Stimulated activated CD8-positive, alpha-beta memory T cell treated with anti-CD3 and anti-CD28 coated beads, Interleukin-7, amount 100 ng/mL, for 4 hours (primary cell): ENCODE measurements around the gene TTC7B.
"Not testable (repeated sequence)": the region's sequence is repeated elsewhere in the genome, so short reads cannot be mapped to it uniquely, and the experiment has no call there.

Source experiments
- DNase-seq, 2 donors: peaks; one replicate each; pipeline ENCODE4 v3.0.0-alpha.2; 2020; ENCODE audit warnings: low read depth in 2 of 2

Gene TTC7B

DNA sequence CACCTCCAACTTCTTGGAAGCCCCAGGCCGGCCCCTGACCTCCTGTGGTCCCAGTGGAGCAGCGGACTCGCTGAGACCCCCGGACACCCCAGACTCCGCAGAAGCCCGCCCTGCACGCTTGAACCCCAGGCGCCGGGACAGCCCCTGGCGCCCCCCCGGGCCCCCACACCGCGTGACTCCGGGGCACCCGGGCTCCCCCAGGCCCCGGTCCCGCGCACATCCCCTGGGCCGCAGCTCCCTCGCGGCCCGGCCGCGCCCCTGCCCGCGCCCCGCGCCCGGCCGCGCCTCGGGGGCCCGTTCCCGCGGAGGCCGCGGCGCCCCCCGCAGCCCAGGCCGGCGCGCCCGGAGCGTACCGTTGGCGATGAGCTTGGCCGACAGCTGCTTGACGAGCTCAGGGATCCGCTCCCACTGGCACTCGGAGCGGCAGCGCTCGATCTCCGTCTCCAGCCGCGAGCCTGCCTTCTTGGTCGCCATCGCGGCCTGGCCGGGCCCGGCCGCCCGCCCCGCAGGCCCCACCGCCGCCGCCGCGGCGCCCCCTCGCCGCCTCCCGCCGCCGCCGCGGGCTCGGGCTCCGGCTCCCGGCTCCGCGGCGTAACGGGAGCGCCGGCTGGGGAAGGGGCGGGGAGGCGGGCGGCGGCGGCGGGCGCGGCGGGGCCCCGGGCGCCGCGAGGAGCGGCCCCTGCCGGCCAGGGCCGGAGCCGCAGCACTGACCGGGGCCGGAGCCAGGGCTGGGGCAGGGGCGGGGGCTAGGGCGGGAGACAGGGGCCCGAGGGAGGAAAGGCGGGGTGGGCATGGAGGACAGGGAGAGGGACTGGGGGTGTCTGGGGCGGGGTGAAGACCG, at the start of gene TTC7B:
TSS of gene TTC7B (minus strand) at position 609 of the 841 bp plus-strand sequence. CDS start at position 474, 135 bp downstream.
- DNase-seq: no peak

DNA sequence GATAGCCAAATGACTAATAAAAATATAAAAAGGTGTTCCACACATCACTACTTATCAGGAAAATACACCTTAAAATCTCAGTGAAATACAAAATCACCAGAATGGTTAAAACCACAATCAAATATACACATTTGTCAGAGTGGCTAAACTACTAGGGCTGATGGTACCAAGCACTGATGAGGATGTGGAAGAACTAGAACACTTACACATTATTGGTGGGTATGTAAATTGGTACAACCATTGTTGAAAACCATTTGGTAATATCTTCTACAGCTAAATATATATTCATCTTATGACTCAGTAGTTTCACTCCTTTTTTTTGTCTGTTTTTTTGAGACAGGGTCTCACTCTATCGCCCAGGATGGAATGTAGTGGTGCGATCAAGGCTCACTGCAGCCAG, 48.5 kb upstream of the TTC7B start:
- no peak for DNase-seq

DNA sequence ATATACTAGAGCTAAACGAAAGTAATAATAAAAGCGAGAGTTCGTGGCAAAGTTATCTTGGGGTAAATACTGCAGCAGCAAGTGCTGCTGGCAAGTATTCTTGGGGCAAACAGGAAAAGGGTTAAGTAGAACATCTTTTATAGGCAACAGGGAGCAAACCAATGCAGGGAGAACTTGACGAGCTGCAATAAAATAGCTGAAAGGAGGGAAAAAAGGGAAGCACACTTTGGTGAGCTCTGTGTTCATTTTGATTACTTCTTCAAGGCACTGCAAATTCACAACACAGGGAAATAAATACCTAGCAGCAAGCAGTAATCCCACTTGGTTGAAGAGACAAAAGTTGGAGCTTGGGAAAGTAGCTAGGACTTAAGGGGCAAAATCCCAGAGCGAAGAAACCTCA, 42.3 kb upstream of the TTC7B start:
- DNase-seq: no peak

GRCh38 chr14:90857866-90858265, 41.6 kb upstream of the TTC7B start:
- no peak for DNase-seq

GRCh38 chr14:90856115-90856514, 39.9 kb upstream of the TTC7B start:
- DNase-seq: not testable (repeated sequence)

GRCh38 chr14:90853116-90853515, 36.9 kb upstream of the TTC7B start:
- no peak for DNase-seq

GRCh38 chr14:90851327-90852036, 35.3 kb upstream of the TTC7B start:
- no peak for DNase-seq

DNA sequence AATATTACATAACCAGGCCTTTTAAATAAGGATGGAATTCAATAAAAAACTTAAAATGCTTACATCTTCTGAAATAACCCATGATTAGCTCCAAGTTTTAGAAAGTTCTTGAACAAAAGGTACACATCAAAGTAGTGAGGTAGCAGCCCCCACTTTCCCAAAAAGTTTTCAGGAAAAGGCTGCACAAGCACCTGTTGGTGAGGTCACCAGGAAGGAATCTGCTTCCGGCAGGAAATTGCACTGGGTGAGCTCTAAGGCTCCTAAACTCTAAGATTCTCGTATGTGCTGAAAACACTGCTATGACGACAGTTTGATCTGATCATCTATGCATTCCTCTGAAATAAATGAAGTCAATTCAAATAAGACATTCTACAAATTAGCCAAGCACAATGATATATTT, 34.3 kb upstream of the TTC7B start:
- no peak for DNase-seq

- DNase-seq: no peak
These were observed 33.7 kb upstream of the TTC7B start for GRCh38 chr14:90849787-90850444.

GRCh38 chr14:90848944-90849731, 32.9 kb upstream of the TTC7B start:
- no peak for DNase-seq

DNA sequence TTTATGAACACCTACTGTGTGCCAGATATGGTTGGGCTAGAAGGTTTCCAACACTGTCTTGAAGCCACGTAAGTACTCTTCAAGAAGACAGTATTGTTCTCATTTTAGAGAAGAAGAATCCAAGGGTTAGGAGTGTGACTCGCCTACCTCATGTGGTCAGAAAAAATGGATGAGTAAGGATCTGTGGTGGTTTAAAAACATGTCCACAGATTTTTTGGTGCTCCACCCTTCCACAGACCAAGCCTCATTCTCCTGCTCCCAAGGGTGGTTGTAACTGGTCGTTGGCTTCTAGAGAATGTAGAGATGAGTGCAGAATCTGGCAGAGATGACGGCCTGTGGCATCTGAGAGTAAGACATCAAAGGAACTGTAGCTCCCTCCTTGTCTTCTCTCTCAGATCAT, 30.3 kb upstream of the TTC7B start:
- DNase-seq: no peak

- no peak for DNase-seq
These were observed 28.1 kb upstream of the TTC7B start for GRCh38 chr14:90844321-90844720.

DNA sequence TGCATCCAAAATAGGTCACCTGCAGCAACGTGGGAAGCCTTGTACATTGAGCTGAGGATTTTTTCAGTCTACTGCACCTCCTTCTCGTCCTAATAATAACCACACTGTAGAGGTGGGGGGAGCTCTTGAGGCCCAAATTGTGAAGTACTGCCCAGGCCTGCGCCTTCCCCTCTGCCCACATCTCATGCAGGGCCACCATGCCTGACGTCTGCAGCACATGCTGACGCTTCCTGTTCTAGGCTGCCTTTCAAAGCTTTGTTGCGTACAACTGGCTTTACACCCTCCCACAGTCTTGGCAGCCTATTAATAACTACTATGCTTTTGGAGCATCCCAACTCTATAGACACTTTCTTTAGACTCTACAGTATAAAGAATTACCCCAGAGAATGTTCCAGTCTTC, 26.5 kb upstream of the TTC7B start:
- no peak for DNase-seq

GRCh38 chr14:90840667-90841066, 24.4 kb upstream of the TTC7B start:
- DNase-seq: not testable (repeated sequence)

DNA sequence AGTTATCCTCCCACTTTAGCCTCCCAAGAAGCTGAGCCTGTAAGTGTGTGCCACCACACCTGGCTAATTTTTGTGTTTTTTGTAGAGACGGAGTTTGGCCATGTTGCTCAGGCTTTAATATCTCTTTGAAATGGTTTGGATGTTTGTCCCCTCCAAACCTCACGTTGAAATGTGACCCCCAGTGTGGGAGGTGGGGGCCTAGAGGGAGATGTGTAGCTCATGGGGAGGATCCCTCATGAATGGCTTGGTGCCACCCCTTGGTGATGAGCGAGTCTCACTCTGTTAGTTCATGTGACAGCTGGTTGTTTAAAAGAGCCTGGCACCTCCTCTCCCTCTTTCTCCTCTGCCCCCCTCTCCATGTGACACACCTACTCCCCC, 23.6 kb upstream of the TTC7B start:
- DNase-seq: no peak

- no peak for DNase-seq
These were observed 23.0 kb upstream of the TTC7B start for GRCh38 chr14:90839024-90839888.

DNA sequence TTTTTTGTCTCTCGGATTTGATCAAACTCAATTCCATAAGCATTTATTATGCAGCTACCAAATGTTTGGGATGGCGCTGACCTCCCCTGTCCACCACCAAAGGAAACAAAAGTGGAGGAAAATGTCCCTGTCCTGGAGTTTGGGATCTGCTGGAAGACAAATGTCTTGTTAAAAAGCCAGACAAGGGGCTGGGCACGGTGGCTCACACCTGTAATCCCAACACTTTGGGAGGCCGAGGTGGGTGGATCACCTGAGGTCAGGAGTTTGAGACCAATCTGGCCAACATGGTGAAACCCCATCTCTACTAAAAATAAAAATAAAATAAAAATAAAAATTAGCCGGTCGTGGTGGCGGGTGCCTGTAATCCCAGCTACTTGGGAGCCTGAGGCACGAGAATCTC, 22.3 kb upstream of the TTC7B start:
- not testable (repeated sequence) for DNase-seq

GRCh38 chr14:90837355-90837754, 21.1 kb upstream of the TTC7B start:
- no peak for DNase-seq

- DNase-seq: no peak
These were observed 20.4 kb upstream of the TTC7B start for GRCh38 chr14:90836692-90837063.

GRCh38 chr14:90831821-90832220, 15.6 kb upstream of the TTC7B start:
- DNase-seq: no peak
